ENCODE results near the gene NXT1. TPM values are rescaled to one million over a fixed set of nuclear protein-coding genes. Genes with fewer than 3 reads are reported as not detected.

The NXT1 gene
- total and polyA plus RNA-seq, 4 donors: 11.9 to 18.7 (median 14.0) TPM

GRCh38 chr20:23358923-23359593 lies 8.5 kb downstream of the NXT1 start:
- no peak overlapping the region for H3K27ac ChIP-seq (ENCODE audit: low read depth in 1 of 2, low read length in 2 of 2)
- no peaks in the 10 kb centered on the region for H3K27me3 ChIP-seq (ENCODE audit: control insufficient read depth in 1 of 2, insufficient read depth in 2 of 2, low read length in 1 of 2)
- 59 to 65% methylated on average over 7 of the region's 7 CpGs for WGBS, 2 donors
- DNase-seq (no peak), ATAC-seq (ENCODE audit: low FRiP score) (no peak)
- intact Hi-C loops (cut with DNase I): loop anchor here in 1 of 2 donors (10.0 kb wide), 1 partner anchor 204 kb away; no protein-coding TSS in a partner anchor
- no peaks in the 10 kb centered on the region for H3K4me1 ChIP-seq (ENCODE audit: control insufficient read depth in 1 of 2, insufficient read depth in 2 of 2, low read length in 2 of 2)
- no peaks in the 10 kb centered on the region for H3K9me3 ChIP-seq (ENCODE audit: control insufficient read depth, low read length)
- peaks cover 2 to 3% of the 10 kb centered on the region in 2 donors for H3K36me3 ChIP-seq (ENCODE audit: control insufficient read depth in 1 of 2, insufficient read depth in 2 of 2, low read length in 1 of 2)
- no peak overlapping the region for H3K4me3 ChIP-seq (ENCODE audit: low read length in 2 of 2)

GRCh38 chr20:23360531-23360930 lies 9.9 kb downstream of the NXT1 start:
- Histone ChIP-seq H3K4me3 (ENCODE audit: low read length in 2 of 2) (no peak overlapping the region), H3K4me1 (ENCODE audit: control insufficient read depth in 1 of 2, insufficient read depth in 2 of 2, low read length in 2 of 2) (no peaks in the 10 kb centered on the region)
- WGBS, 2 donors: 63 to 71% methylated on average over 1 of the region's 1 CpG

GRCh38 chr20:23361119-23361475 lies 10.5 kb downstream of the NXT1 start:
- Histone ChIP-seq H3K36me3 (ENCODE audit: control insufficient read depth in 1 of 2, insufficient read depth in 2 of 2, low read length in 1 of 2) (peaks cover 0 to 2% of the 10 kb centered on the region in 2 donors), H3K4me1 (ENCODE audit: control insufficient read depth in 1 of 2, insufficient read depth in 2 of 2, low read length in 2 of 2) (no peaks in the 10 kb centered on the region), H3K27ac (ENCODE audit: low read depth in 1 of 2, low read length in 2 of 2) (peak overlapping the region; percentile 97 to 98), H3K27me3 (ENCODE audit: control insufficient read depth in 1 of 2, insufficient read depth in 2 of 2, low read length in 1 of 2) (no peaks in the 10 kb centered on the region), H3K9me3 (ENCODE audit: control insufficient read depth, low read length) (no peaks in the 10 kb centered on the region), H3K4me3 (ENCODE audit: low read length in 2 of 2) (peak overlapping the region; percentile 31 to 63)
- WGBS, 2 donors: 3% methylated on average over 8 of the region's 8 CpGs
- ATAC-seq (ENCODE audit: low FRiP score) (no peak), DNase-seq (no peak)
- intact Hi-C loops (cut with DNase I): loop anchor here in 1 of 2 donors (5.0 to 10.0 kb wide), 2 partner anchors 61 to 244 kb away; partner anchors contain the start of genes CST9 and NAPB

More at GRCh38 chr20:23360531-23360930, 9.9 kb downstream of the NXT1 start:
- DNase-seq (no peak), ATAC-seq (ENCODE audit: low FRiP score) (no peak)
- H3K9me3 ChIP-seq (ENCODE audit: control insufficient read depth, low read length): no peaks in the 10 kb centered on the region
- H3K27me3 ChIP-seq (ENCODE audit: control insufficient read depth in 1 of 2, insufficient read depth in 2 of 2, low read length in 1 of 2): no peaks in the 10 kb centered on the region
- peaks cover 0 to 2% of the 10 kb centered on the region in 2 donors for H3K36me3 ChIP-seq (ENCODE audit: control insufficient read depth in 1 of 2, insufficient read depth in 2 of 2, low read length in 1 of 2)
- no peak overlapping the region for H3K27ac ChIP-seq (ENCODE audit: low read depth in 1 of 2, low read length in 2 of 2)
- intact Hi-C loops (cut with DNase I): loop anchor here in 1 of 2 donors (5.0 to 10.0 kb wide), 2 partner anchors 62 to 244 kb away; partner anchors contain the start of genes CST9 and NAPB

GRCh38 chr20:23361476-23362391 lies 11.1 kb downstream of the NXT1 start, which contains the start of gene GZF1:
Gene GZF1 (plus strand): TSS chr20:23362182. CDS start chr20:23364384, 2,202 bp downstream.
- ATAC-seq (ENCODE audit: low FRiP score) (peak; percentile 96), DNase-seq (peak; percentile 98 to 100)
- Histone ChIP-seq H3K4me1 (ENCODE audit: control insufficient read depth in 1 of 2, insufficient read depth in 2 of 2, low read length in 2 of 2) (no peaks in the 10 kb centered on the region), H3K36me3 (ENCODE audit: control insufficient read depth in 1 of 2, insufficient read depth in 2 of 2, low read length in 1 of 2) (peaks cover 0 to 2% of the 10 kb centered on the region in 2 donors), H3K27me3 (ENCODE audit: control insufficient read depth in 1 of 2, insufficient read depth in 2 of 2, low read length in 1 of 2) (no peaks in the 10 kb centered on the region), H3K9me3 (ENCODE audit: control insufficient read depth, low read length) (no peaks in the 10 kb centered on the region), H3K27ac (ENCODE audit: low read depth in 1 of 2, low read length in 2 of 2) (peak within 1 kb of the TSS; percentile 97 to 98), H3K4me3 (ENCODE audit: low read length in 2 of 2) (peak within 1 kb of the TSS; percentile 44 to 63)
- 0% methylated on average over 91 to 114 of the region's 114 CpGs for WGBS, 2 donors
- intact Hi-C loops (cut with DNase I): loop anchor here in 1 of 2 donors (5.0 to 10.0 kb wide), 2 partner anchors 61 to 243 kb away; partner anchors contain the start of genes CST9 and NAPB

GRCh38 chr20:23362392-23363256 lies 12.0 kb downstream of the NXT1 start:
- Histone ChIP-seq H3K4me1 (ENCODE audit: control insufficient read depth in 1 of 2, insufficient read depth in 2 of 2, low read length in 2 of 2) (no peaks in the 10 kb centered on the region), H3K4me3 (ENCODE audit: low read length in 2 of 2) (peak overlapping the region; percentile 44 to 63), H3K27ac (ENCODE audit: low read depth in 1 of 2, low read length in 2 of 2) (peak overlapping the region; percentile 20 to 72), H3K36me3 (ENCODE audit: control insufficient read depth in 1 of 2, insufficient read depth in 2 of 2, low read length in 1 of 2) (peaks cover 0 to 2% of the 10 kb centered on the region in 2 donors), H3K27me3 (ENCODE audit: control insufficient read depth in 1 of 2, insufficient read depth in 2 of 2, low read length in 1 of 2) (no peaks in the 10 kb centered on the region), H3K9me3 (ENCODE audit: control insufficient read depth, low read length) (no peaks in the 10 kb centered on the region)
- WGBS, 2 donors: 3 to 4% methylated on average over 50 of the region's 50 CpGs
- no peak for ATAC-seq (ENCODE audit: low FRiP score)
- peak; percentile 73 to 89 for DNase-seq
- intact Hi-C loops (cut with DNase I): loop anchor here in 1 of 2 donors (5.0 to 10.0 kb wide), 2 partner anchors 60 to 242 kb away; partner anchors contain the start of genes CST9 and NAPB

GRCh38 chr20:23363257-23363649 lies 12.7 kb downstream of the NXT1 start:
- H3K4me1 ChIP-seq (ENCODE audit: control insufficient read depth in 1 of 2, insufficient read depth in 2 of 2, low read length in 2 of 2): no peaks in the 10 kb centered on the region
- H3K4me3 ChIP-seq (ENCODE audit: low read length in 2 of 2): no peak overlapping the region
- peak overlapping the region in 1 of 2 donors; percentile 17 for H3K27ac ChIP-seq (ENCODE audit: low read depth in 1 of 2, low read length in 2 of 2)
- ATAC-seq (ENCODE audit: low FRiP score): no peak
- DNase-seq: no peak
- peaks cover 0 to 2% of the 10 kb centered on the region in 2 donors for H3K36me3 ChIP-seq (ENCODE audit: control insufficient read depth in 1 of 2, insufficient read depth in 2 of 2, low read length in 1 of 2)
- H3K27me3 ChIP-seq (ENCODE audit: control insufficient read depth in 1 of 2, insufficient read depth in 2 of 2, low read length in 1 of 2): no peaks in the 10 kb centered on the region
- no peaks in the 10 kb centered on the region for H3K9me3 ChIP-seq (ENCODE audit: control insufficient read depth, low read length)
- 30 to 33% methylated on average over 4 of the region's 4 CpGs for WGBS, 2 donors
- intact Hi-C loops (cut with DNase I): loop anchor here in 1 of 2 donors (5.0 to 10.0 kb wide), 2 partner anchors 59 to 242 kb away; partner anchors contain the start of genes CST9 and NAPB

GRCh38 chr20:23365390-23366165 lies 15.0 kb downstream of the NXT1 start:
- WGBS, 2 donors: 94 to 95% methylated on average over 65 of the region's 65 CpGs
- Histone ChIP-seq H3K4me3 (ENCODE audit: low read length in 2 of 2) (no peak overlapping the region), H3K9me3 (ENCODE audit: control insufficient read depth, low read length) (no peaks in the 10 kb centered on the region), H3K27ac (ENCODE audit: low read depth in 1 of 2, low read length in 2 of 2) (no peak overlapping the region), H3K4me1 (ENCODE audit: control insufficient read depth in 1 of 2, insufficient read depth in 2 of 2, low read length in 2 of 2) (no peaks in the 10 kb centered on the region), H3K27me3 (ENCODE audit: control insufficient read depth in 1 of 2, insufficient read depth in 2 of 2, low read length in 1 of 2) (no peaks in the 10 kb centered on the region), H3K36me3 (ENCODE audit: control insufficient read depth in 1 of 2, insufficient read depth in 2 of 2, low read length in 1 of 2) (peaks cover 0 to 5% of the 10 kb centered on the region in 2 donors)
- no peak for DNase-seq
- intact Hi-C loops (cut with DNase I): loop anchor here in 1 of 2 donors (10.0 kb wide), 1 partner anchor 239 kb away; the partner anchor contains the start of gene CST9
- ATAC-seq (ENCODE audit: low FRiP score): no peak

Measured in aorta (tissue), 5 donors.